Fibroblast of lung (primary cell): ENCODE measurements around the gene PSTPIP2.

ENCODE experiments used
- EZH2 ChIP-seq: IDR thresholded peaks from 2 replicates; pipeline ENCODE4 v1.5.1; 2012; ENCODE audit warnings: low read length, control low read depth, mild to moderate bottlenecking; ENCODE audit errors: missing control alignments
- TF ChIP-seq, protein P1 (sequence below), 2 donors: IDR thresholded peaks in 1 of 2; conservative IDR thresholded peaks in 1 of 2; 1 replicate in 1 of 2; 2 replicates in 1 of 2; pipeline ENCODE4 v1.5.1; 2011 to 2012; ENCODE audit warnings: low read length in 2 of 2, control low read depth in 1 of 2, inconsistent platforms in 1 of 2, low read depth in 1 of 2, mild to moderate bottlenecking in 1 of 2

DNA sequence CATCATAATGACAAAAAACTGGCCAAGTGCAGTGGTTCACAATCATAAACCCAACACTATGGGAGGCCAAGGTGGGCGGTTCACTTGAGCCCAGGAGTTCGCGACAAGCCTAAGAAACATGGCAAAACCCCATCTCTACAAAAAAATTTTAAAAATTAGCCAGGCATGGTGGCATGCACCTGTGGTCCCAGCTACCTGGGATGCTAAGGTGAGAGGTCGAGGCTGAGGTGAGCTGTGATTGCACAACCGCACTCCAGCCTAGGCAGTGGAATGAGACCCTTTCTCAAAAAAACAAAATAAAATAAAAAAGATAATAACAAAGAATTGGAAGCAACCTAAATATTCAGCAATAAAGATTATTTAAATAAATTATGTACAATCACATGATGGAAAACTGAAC is 21.8 kb downstream of the PSTPIP2 start:
- TF ChIP-seq, protein P1, sequence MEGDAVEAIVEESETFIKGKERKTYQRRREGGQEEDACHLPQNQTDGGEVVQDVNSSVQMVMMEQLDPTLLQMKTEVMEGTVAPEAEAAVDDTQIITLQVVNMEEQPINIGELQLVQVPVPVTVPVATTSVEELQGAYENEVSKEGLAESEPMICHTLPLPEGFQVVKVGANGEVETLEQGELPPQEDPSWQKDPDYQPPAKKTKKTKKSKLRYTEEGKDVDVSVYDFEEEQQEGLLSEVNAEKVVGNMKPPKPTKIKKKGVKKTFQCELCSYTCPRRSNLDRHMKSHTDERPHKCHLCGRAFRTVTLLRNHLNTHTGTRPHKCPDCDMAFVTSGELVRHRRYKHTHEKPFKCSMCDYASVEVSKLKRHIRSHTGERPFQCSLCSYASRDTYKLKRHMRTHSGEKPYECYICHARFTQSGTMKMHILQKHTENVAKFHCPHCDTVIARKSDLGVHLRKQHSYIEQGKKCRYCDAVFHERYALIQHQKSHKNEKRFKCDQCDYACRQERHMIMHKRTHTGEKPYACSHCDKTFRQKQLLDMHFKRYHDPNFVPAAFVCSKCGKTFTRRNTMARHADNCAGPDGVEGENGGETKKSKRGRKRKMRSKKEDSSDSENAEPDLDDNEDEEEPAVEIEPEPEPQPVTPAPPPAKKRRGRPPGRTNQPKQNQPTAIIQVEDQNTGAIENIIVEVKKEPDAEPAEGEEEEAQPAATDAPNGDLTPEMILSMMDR (conservative IDR thresholded peaks at IDR 0.05 in 1 of 2, IDR thresholded peaks at IDR 0.05 in 1 of 2; ENCODE audit: low read depth in 1 of 2, low read length in 2 of 2) = no peak
- no peak for TF ChIP-seq EZH2
